HG03520 (cell line): ENCODE results near the gene SAMD4B.
A peak's percentile ranks its signal among the peaks of the same experiment; 100 is the strongest.
"Not testable (repeated sequence)": the region's sequence is repeated elsewhere in the genome, so short reads cannot be mapped to it uniquely, and the experiment has no call there.

Source experiments
- ATAC-seq: cut with Tn5 transposase; IDR thresholded peaks from one replicate; pipeline ENCODE4 v1.9.1; 2021; ENCODE audit warnings: mild to moderate bottlenecking, moderate library complexity; ENCODE audit not compliant: unreplicated experiment

The SAMD4B gene, protein sequence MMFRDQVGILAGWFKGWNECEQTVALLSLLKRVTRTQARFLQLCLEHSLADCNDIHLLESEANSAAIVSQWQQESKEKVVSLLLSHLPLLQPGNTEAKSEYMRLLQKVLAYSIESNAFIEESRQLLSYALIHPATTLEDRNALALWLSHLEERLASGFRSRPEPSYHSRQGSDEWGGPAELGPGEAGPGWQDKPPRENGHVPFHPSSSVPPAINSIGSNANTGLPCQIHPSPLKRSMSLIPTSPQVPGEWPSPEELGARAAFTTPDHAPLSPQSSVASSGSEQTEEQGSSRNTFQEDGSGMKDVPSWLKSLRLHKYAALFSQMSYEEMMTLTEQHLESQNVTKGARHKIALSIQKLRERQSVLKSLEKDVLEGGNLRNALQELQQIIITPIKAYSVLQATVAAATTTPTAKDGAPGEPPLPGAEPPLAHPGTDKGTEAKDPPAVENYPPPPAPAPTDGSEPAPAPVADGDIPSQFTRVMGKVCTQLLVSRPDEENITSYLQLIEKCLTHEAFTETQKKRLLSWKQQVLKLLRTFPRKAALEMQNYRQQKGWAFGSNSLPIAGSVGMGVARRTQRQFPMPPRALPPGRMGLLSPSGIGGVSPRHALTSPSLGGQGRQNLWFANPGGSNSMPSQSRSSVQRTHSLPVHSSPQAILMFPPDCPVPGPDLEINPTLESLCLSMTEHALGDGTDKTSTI

GRCh38 chr19:39341719-39342604, at the start of gene SAMD4B:
Gene SAMD4B, plus strand, starts transcription at chr19:39342421. Its CDS starts 14,473 bp downstream, at chr19:39356894.
- peak; percentile 84 for ATAC-seq

DNA sequence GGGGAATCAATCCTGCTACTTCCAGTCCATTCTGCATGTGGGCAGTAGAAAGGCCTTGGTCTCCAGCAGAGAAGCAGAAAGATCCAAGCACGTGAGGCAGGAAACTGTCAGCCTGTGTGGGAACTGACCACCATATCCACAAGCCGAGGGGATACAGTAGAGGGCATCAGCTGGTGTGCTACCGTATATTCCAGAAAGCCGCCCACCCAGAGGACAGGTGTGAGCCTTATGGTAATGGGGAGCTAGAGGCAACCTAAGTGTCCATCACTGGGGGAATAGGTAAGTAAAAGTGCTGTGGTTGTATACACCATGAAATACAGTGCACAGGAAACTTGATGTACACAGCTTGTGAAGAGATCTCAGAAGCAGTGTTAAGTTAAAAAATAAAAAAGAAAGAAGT, 48.8 kb upstream of the SAMD4B start:
- ATAC-seq, result no peak

- ATAC-seq, result no peak
These were observed 46.1 kb upstream of the SAMD4B start, which contains the start of gene IFNL1 for GRCh38 chr19:39296055-39296645. Gene IFNL1, plus strand, starts transcription at chr19:39296407. Its CDS starts 15 bp downstream, at chr19:39296422.

DNA sequence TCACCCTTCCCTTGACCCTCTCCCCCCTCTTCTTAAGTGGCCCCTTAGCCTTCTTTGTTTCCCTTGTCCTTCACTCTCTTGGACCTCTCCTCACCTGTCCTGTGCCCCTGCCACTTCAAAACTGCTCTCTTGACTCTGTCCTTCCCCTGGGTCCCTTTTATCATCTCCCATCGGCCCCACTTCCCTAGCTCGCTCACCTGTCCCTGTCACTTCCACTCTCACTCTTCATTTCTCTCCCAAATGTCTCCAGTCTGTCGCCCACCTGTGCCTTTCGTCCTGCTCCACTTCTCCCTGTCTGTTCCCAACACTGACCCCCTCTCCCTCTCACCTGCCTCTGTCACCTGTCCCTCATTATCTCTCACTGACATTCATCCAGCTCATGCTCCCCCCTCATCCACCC, 45.3 kb upstream of the SAMD4B start:
- no peak for ATAC-seq

DNA sequence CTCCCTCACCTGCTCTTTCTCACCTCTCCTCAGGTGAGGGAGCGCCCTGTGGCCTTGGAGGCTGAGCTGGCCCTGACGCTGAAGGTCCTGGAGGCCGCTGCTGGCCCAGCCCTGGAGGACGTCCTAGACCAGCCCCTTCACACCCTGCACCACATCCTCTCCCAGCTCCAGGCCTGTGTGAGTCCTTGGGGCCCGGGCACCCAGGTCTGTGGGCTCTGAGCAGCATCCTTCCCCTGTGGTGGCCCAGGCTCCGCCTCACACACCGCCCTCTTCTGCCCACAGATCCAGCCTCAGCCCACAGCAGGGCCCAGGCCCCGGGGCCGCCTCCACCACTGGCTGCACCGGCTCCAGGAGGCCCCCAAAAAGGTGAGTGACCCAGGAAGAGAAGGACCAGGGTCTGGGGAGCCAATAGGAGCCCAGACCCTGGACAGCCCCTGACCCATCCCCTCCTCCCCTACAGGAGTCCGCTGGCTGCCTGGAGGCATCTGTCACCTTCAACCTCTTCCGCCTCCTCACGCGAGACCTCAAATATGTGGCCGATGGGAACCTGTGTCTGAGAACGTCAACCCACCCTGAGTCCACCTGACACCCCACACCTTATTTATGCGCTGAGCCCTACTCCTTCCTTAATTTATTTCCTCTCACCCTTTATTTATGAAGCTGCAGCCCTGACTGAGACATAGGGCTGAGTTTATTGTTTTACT, 44.1 kb upstream of the SAMD4B start:
- ATAC-seq, result no peak

DNA sequence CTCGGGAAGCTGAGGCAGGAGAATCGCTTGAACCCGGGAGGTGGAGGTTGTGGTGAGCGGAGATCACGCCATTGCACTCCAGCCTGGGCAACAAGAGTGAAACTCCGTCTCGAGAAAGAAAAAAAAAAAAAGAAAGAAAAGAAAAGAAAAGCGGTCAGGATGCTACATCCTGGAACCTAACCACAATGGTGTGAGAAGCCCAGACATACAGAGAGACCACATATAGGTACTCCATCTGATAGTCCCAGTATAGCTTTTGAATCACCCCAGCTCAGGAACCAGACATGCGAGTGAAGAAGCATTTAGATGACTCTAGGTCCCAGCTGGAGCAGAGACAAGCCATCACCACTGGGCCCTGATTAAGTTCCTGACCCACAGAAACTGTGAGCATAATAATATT, 42.8 kb upstream of the SAMD4B start:
- no peak for ATAC-seq

DNA sequence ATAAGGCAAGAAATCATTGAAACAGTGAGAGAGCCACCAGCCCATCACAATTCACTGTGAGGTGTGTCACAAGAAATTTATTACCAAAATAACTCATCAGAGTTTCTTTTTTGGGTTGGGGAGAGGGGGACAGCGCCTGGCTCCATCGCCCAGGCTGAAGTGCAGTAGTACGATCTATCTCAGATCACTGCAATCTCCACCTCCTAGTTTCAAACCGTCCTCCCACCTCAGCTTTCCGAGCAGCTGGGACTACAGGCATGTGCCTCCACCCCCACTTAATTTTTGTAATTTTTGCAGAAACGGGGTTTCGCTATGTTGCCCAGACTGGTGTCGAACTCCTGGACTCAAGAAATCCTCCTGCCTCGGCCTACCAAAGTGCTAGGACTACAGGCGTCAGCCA, 42.4 kb upstream of the SAMD4B start:
- ATAC-seq, result no peak

GRCh38 chr19:39301021-39301420, 41.2 kb upstream of the SAMD4B start:
- ATAC-seq, result no peak

GRCh38 chr19:39301562-39301961, 40.7 kb upstream of the SAMD4B start:
- ATAC-seq, result no peak

DNA sequence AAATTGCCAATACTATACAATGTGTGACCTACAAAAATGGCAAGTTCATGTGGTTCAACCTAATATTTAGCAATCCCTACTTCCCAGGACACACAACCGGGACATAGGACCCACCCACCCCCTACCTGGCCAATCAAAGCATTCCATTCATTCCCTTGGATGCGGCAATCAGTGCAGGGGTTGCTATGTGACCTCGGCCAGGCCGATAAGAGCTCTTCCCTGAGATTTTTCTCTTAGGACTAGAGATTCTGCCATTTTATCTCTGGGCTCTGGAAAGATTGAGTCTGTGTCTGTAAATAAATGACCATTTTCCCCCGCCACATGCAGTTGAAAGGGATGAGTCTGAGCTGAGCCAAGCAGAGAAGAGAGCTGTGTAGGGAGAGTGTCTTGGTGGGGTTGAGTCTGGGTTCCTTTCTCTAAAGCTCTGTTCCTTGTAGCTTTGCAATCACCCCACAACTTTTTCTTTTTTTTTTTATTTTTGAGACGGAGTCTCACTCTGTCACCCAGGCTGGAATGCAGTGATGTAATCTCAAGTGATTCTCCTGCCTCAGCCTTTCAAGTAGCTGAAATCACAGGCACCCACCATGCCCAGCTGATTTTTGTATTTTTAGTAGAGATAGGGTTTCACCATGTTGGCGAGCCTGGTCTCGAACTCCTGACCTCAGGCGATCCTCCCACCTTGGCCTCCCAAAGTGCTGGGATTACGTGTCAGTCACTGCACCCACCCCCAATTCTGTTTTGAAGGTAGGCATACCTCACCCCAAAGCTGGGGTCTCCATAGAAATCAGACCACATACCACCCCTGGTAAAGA, 38.6 kb upstream of the SAMD4B start:
- ATAC-seq, result no peak

DNA sequence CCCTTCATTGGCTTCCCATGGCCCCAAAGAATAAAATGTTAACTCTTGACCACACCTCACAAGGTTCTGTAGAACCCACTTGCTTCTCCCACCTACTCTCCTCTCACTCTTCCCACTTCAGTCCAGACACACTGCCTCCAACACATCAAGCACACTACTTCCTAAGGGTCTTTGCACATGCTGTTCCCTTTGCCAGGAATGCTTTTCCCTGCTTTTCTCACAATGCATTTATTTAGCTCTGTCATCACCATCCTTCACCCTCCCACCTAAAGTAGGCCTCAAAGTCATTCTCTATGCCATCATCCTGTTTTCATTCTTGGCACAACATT, 38.1 kb upstream of the SAMD4B start:
- no peak for ATAC-seq

- ATAC-seq, result no peak
These were observed 37.3 kb upstream of the SAMD4B start for GRCh38 chr19:39304701-39305571.

DNA sequence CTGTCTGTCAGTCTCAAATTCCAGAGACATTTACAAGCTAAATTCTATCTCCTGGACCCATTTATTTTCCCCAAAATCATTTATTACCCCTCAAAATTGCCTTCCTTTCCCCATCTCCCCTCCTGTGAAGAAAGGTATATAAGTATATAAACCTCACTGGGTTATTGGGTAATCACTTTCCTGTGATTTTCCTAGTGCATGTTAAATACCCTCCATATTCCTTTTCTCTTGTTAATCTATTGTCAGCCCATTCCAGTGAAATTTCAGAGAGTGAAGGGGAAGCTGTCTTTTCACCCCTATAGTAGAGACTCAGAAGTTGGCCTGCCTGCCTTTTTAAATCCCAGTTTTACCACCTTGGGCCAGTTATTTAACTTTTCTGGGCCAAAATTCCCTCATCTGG, 36.1 kb upstream of the SAMD4B start:
- no peak for ATAC-seq

- no peak for ATAC-seq
These were observed 35.0 kb upstream of the SAMD4B start for GRCh38 chr19:39307046-39307821.

DNA sequence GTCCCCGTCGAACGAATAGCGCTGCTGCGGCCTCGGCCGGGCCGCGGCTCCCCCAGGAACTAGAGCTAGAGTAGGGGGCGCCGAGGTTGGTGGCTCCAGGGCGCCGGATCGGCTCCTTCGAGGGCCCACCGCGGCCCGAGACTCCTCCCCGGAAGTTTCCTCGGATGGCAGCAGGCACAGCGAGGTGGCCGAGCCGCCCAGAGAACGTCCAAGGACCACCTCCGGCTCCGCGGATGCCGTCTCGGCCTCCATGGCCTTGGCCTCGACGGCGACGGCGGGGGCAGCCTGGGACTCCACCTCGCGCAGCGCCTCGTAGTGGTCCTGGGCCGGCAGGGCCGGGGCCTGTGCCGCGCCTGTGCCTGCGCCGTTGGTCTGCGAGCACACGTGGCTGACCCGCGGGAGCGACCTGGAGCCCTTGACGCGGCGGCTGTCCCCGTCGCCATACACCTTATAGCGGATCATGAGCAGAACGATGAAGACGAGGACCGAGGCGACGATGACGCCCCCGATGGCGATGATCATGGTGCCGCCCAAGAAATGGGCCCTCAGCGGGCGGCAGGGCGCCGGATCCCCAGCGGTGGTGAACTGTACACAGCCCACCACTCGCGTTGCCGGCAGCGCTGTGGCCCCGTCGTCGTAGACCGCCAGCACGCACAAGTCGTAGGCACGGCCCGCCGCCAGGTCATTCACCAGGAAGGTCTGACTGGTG, 34.2 kb upstream of the SAMD4B start:
- no peak for ATAC-seq

GRCh38 chr19:39308531-39309304, 33.5 kb upstream of the SAMD4B start:
- ATAC-seq, result no peak

GRCh38 chr19:39309305-39309670, 32.9 kb upstream of the SAMD4B start:
- ATAC-seq, result not testable (repeated sequence)
